Stimulated activated CD8-positive, alpha-beta memory T cell treated with anti-CD3 and anti-CD28 coated beads, Interleukin-15, amount 100 ng/mL, for 1 hour (primary cell): Measurements from ENCODE around the gene GIMAP8.

Source experiments
- DNase-seq: peaks from one replicate; pipeline ENCODE4 v3.0.0-alpha.2; 2020; ENCODE audit warnings: low read depth

The GIMAP8 gene

GRCh38 chr7:150412016-150412415 is 38.4 kb upstream of the GIMAP8 start:
- no peak for DNase-seq

DNA sequence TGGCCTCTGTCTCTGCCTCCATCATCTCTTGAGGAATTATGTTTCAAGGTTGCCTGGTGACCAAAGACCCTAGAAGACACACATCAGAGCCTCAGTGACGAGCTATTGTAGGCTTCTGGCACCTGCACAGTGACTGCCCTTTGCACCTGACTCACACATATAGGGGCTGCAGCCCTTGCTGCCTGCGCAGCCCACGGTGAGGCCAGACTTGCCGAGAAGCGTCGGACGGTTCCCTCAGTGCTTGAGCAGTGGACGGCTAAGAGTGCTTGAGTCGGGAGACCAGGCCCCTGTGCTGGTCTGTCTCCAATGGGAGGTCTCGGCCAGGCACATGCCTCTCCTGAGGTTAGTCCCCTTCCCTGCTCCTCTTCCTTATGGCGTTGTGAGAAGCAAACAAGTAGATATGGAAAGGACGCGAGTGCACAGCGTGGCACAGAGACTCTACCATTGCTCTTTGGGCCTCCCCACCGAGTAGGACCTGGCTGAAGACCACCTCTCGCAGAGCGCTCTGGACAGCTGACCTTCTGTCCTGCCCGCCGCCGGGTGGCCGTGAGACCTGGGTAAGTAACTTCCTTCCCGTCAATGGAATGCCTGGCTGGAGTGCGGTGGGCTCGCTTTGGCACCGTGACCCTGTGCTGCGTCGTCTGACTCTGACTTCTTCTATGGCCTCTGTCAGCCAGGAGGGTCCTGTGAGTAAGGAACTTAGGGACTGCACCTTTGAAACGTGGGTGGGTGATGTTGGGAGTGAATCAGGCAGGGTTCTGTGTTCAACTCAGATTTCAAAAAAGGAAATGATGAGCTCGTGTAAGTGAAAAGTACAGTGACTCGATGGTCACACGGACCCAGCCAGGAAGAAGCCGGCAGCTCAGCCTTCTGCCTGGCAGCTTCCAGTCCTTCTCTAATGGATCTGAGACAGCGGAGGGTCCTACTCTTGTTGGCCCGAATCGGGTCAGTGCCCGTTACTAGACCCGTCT is 37.6 kb upstream of the GIMAP8 start:
- no peak for DNase-seq

DNA sequence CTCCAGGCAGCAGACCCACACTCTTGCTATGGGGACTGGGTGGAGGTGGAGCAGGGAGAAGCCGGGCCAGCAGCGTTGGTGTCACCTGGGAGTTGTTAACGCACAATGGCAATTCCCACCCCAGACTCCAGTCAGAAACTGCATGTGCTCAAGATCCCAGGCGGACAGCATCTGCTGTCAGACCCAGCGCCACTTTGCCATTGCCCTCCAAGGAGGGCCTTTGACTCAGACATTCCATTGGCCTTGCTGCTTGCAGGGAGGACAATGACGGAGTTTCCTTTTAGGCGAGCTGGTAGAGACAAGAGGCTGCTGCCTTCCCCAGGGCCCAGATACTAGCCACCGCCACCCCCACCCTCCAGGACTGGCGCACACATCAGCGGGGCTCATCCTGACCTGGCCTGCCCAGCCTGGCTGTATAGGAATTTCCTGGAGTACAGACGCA is 36.8 kb upstream of the GIMAP8 start:
- DNase-seq = no peak

DNA sequence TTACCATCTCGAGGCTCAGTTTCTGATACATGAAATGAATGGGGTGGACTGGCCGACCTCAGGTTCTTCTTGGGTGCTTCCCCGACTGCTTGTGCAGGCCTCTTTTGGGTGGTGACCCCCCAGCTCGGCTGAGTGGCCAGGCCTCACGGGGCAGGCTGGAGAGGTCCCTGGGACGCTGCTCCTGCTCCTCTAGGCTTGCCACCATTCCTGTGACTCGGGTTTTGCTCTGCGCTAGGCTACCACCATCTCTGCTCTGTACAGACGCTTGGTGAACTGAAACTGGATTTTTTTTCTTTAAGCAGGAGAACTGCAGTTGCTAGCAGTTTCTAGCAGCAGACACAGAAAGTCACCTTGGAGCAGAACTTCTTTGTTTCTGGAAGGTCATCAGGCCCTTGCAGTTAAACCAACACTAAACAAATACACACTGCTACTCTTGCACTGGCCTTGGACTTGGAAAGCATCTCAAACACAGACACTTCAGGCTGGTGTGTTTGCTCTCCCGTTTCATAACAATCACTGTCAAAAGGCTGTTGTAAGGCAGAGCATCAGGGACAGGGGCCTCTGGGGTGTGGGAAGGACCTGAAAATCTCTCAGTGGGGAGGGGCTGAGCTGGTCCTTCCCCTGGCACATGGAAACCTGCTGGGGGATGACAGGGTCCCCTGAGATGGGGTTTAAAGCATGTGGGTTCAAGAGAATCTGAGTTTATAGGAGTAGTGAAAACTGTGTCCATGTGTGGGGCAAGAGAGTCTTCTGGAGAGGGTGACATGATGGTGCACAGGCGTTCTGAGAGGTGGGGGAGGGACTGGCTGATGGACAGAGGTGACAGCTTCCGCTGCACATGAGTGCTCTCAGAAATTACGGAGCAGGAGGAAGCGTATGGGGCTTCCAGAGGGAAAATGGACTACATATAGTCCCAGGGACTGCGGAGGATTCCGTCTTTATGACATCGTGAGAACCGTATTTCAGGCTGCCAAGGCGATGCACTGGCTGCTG is 35.0 kb upstream of the GIMAP8 start:
- DNase-seq = no peak

GRCh38 chr7:150417239-150417638 is 33.2 kb upstream of the GIMAP8 start:
- no peak for DNase-seq

DNA sequence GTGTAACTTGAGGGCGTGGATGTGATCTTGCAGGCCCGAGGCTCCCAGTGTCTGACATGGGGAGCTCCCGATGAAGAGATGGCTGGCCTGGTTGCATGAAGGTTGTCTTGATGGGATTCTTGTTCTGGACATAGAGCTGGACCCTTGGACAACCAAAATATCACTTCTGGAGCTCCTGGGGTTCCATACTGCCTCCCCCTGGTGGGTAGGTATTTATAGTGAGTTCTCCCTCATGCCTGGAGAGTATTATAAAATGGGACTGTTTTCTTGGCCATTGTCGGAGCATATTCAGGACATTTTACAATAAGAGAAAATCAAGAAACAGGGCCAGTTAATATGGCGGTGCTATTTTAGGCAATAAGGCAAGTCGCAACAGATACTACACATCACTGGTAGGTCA is 32.6 kb upstream of the GIMAP8 start:
- no peak for DNase-seq

GRCh38 chr7:150420242-150420641 is 30.2 kb upstream of the GIMAP8 start:
- no peak for DNase-seq

- peak; percentile 86 for DNase-seq
Measured at GRCh38 chr7:150420987-150421674, 29.3 kb upstream of the GIMAP8 start.

DNA sequence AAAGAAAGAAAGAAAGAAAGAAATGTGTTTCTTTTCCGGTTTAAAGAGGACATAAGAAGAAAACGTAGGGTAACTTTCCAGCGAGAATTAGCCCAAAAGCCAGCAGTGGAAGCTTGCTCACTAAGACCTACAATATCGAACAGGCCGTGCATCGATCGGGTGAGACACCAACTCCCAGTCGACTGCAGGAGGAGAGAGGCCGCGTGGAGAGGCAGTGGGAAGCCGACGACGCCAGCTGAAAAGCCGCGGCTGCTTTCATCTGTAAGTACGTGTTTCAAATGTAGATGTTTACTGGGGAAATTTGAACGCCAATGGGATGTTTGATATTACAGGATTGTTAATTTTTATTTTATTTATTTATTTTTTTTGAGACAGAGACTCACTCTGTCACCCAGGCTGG is 28.6 kb upstream of the GIMAP8 start:
- DNase-seq = no peak

DNA sequence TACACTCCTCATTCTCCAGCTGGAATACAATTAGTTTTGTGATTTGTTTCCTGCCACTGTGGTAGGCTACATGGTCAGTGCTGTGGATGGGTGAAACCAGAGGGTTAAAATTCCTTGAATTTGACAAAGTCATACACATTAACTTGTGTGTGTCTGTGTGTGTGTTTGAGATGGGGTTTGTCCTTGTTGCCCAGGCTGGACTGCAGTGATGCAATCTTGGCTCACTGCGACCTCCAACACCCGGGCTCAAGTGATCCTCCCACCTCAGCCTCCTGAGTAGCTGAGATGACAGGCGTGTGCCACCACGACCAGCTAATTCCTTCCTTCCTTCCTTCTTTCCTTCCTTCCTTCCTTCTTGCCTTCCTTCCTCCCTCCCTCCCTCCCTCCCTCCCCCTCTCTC is 24.8 kb upstream of the GIMAP8 start:
- DNase-seq = no peak

GRCh38 chr7:150428671-150429451 is 21.6 kb upstream of the GIMAP8 start:
- DNase-seq = no peak

DNA sequence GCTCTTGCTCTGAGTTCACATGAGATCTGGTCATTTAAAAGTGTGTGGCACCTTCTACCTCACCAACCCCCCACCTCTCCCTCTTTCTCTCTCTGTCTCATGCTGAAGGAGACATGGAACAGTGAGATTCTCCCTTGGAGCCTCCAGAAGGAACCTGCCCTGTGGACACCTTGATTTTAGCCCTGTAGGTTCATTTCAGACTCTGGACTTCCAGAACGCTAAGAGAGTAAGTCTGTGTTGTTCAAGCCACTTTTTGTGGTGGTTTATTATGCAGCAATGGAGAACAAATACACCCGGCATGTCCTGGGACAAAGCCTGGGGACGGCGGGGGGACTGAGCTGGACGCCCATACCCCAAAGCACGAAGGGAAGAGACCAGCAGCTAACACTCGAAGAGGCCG is 20.7 kb upstream of the GIMAP8 start:
- DNase-seq = no peak

- DNase-seq = no peak
Measured at GRCh38 chr7:150430465-150431085, 19.9 kb upstream of the GIMAP8 start.

- no peak for DNase-seq
Measured at GRCh38 chr7:150431839-150432658, 18.4 kb upstream of the GIMAP8 start.

DNA sequence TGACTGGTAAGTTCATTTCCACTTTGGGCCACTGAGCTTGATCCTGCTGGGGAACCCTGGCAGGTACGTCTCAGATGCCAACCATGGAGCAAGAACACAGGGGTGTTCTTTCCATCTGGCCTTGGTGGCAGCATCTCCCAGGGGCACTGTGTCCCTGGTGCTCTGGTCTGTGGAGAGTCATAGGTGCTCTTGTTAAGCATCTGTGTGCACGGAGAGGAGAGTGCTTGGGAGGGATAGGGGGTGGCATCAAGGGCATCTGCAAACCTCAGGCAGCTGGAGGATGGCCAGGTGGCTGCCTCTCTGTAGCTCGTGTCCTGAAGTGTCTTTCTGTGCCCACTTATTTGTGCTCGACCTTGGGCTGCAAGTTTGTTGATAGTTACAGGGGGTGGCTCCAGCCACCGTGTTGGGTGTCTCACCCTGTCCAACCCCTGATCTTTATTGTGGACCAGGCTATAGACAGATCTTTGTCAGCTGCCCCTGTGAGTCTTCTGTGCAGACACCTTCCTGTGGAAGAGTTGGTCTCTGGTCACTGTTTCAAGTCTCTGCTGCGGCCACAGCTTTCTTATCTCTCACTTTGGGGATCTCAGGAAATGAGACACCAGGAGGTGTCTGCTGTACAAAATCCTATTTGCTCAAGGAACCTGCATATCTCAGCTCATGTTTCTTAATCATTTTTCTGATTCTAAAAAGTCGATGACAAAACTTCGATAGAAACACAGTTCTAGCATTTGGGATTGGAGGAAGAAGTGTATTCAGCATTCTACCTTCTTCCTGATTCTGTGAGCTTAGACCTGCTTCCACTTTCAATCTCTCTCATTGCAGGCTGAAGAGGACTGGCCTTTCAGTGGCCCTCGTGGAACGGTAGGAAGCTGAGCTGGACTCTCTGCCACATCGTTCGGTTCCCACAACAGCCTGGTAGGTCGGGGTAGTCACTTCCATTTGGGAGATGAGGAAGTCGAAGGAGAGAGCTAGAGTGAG is 17.2 kb upstream of the GIMAP8 start:
- no peak for DNase-seq

DNA sequence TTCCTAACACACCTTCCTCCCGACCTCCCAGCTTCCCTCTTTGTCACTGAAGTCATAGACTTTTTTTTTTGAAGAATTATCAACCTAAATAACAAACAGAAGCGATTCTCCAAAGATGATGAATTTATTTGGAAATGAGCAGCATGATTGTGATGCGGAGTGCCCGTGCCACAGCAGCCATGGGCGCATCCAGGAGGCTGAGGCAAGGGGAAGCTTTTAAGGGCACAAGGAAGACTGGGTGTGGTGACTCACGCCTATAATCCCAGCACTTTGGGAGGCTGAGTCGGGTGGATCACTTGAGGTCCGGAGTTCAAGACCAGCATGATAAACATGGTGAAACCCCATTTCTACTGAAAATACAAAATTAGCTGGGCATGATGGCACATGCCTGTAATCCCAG is 16.2 kb upstream of the GIMAP8 start:
- no peak for DNase-seq

DNA sequence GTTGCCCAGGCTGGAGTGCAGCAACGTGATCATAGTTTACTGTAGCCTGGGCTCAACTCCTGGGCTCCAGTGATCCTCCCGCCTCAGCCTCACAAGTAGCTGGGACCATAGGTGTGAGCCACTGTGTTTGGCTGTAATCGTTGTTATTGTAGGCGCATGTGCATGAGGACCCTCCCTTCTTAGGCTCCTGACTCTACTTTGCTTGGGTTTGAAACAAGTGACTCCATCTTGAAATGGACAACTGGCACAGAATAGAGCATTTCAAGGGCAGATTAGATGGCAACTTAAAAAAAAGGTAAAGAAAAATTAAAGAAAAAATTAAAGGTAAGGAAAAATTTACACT is 15.4 kb upstream of the GIMAP8 start:
- DNase-seq = no peak

GRCh38 chr7:150435390-150436073 is 14.9 kb upstream of the GIMAP8 start:
- no peak for DNase-seq
